ENCODE data around the gene C14orf132. TPM values are rescaled to one million over a fixed set of nuclear protein-coding genes. Genes with fewer than 3 reads are reported as not detected.

Gene C14orf132
- total and polyA plus RNA-seq, 10 of the 15 experiments (the other 5 are each of a cell fraction or from before 2014, with no cell fraction given), result under 0.01 to 1.2 (median 0.03) TPM; not detected in 2

DNA sequence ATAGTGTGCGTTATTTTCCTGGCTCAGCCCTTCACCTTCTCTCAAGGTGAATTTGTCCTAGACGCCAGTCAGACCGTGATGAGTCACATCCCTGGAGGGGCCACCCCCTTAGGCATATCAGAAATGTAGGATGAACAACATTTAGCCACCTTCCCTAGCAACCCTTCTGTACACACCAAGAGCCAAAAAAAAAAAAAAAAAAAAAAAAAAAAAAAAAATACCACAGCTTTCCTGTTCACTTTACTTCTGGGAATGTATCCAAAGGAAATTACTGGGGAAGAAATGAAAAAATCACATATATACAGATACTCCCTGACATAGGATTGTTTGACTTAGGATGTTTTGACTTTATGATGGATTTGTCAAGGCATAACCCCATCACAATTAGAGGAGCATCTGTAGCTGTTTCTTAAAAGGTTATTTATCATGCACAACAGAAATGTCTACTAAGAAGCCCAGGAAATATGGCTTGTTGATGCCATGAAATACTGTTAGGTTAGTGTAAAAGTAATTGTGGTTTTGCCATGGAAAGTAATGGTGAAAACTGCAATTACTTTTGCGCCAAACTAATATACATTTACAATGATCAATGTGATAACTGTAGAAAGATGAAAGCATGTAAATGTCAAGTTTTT lies 97.3 kb downstream of the C14orf132 start (continued):
- TF ChIP-seq, protein P1, sequence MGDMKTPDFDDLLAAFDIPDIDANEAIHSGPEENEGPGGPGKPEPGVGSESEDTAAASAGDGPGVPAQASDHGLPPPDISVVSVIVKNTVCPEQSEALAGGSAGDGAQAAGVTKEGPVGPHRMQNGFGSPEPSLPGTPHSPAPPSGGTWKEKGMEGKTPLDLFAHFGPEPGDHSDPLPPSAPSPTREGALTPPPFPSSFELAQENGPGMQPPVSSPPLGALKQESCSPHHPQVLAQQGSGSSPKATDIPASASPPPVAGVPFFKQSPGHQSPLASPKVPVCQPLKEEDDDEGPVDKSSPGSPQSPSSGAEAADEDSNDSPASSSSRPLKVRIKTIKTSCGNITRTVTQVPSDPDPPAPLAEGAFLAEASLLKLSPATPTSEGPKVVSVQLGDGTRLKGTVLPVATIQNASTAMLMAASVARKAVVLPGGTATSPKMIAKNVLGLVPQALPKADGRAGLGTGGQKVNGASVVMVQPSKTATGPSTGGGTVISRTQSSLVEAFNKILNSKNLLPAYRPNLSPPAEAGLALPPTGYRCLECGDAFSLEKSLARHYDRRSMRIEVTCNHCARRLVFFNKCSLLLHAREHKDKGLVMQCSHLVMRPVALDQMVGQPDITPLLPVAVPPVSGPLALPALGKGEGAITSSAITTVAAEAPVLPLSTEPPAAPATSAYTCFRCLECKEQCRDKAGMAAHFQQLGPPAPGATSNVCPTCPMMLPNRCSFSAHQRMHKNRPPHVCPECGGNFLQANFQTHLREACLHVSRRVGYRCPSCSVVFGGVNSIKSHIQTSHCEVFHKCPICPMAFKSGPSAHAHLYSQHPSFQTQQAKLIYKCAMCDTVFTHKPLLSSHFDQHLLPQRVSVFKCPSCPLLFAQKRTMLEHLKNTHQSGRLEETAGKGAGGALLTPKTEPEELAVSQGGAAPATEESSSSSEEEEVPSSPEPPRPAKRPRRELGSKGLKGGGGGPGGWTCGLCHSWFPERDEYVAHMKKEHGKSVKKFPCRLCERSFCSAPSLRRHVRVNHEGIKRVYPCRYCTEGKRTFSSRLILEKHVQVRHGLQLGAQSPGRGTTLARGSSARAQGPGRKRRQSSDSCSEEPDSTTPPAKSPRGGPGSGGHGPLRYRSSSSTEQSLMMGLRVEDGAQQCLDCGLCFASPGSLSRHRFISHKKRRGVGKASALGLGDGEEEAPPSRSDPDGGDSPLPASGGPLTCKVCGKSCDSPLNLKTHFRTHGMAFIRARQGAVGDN (IDR thresholded peaks at IDR 0.05), result no peak
- TF ChIP-seq NR2C1 (IDR thresholded peaks at IDR 0.05), result no peak
- TF ChIP-seq KAT2A (conservative IDR thresholded peaks at IDR 0.05; ENCODE audit: control insufficient read depth, low read depth, low read length), result no peak
- TF ChIP-seq FOXK2 (IDR thresholded peaks at IDR 0.05), result no peak
- no peak for TF ChIP-seq POLR2AphosphoS2 (IDR thresholded peaks at IDR 0.05; ENCODE audit: low read depth, low read length)
- TF ChIP-seq ZNF384 (IDR thresholded peaks at IDR 0.05; ENCODE audit: borderline replicate concordance, low read depth, low read length), result no peak

DNA sequence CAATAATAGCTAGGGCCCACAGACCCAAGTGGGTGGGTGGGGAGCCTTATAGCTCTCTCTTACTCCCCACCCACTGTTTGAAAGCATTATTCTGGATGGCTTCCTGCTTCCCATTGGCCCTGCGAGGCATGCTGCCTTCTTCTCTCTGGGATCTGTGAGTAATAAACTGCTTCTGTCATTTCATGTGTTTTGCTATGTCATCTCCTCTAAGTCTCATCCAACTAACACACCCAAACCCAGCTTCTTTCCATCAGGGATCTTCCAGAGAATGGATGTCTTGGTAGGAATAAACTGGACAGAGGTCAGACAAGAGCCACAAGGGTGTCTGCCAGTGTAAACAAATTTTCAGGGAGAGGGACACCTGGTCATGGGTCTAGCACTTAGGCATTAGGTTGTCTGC lies 99.1 kb downstream of the C14orf132 start:
- in situ Hi-C loops (cut with MboI), result no loop called here
- WGBS (ENCODE audit: insufficient coverage, insufficient replicate concordance, low lambda C conversion rate, missing lambda C conversion rate), result 86% methylated on average over 1 of the region's 1 CpG
- TF ChIP-seq, protein P2, sequence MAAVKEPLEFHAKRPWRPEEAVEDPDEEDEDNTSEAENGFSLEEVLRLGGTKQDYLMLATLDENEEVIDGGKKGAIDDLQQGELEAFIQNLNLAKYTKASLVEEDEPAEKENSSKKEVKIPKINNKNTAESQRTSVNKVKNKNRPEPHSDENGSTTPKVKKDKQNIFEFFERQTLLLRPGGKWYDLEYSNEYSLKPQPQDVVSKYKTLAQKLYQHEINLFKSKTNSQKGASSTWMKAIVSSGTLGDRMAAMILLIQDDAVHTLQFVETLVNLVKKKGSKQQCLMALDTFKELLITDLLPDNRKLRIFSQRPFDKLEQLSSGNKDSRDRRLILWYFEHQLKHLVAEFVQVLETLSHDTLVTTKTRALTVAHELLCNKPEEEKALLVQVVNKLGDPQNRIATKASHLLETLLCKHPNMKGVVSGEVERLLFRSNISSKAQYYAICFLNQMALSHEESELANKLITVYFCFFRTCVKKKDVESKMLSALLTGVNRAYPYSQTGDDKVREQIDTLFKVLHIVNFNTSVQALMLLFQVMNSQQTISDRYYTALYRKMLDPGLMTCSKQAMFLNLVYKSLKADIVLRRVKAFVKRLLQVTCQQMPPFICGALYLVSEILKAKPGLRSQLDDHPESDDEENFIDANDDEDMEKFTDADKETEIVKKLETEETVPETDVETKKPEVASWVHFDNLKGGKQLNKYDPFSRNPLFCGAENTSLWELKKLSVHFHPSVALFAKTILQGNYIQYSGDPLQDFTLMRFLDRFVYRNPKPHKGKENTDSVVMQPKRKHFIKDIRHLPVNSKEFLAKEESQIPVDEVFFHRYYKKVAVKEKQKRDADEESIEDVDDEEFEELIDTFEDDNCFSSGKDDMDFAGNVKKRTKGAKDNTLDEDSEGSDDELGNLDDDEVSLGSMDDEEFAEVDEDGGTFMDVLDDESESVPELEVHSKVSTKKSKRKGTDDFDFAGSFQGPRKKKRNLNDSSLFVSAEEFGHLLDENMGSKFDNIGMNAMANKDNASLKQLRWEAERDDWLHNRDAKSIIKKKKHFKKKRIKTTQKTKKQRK (IDR thresholded peaks at IDR 0.05; ENCODE audit: low read depth, low read length), result no peak
- TF ChIP-seq SUZ12 (IDR thresholded peaks at IDR 0.05; ENCODE audit: unreplicated experiment) (no peak), POU2F2 (IDR thresholded peaks at IDR 0.05; ENCODE audit: borderline replicate concordance, low read depth, low read length) (no peak), FOXK2 (IDR thresholded peaks at IDR 0.05) (no peak), IRF4 (IDR thresholded peaks at IDR 0.05; ENCODE audit: low read depth, low read length) (no peak), BRCA1 (IDR thresholded peaks at IDR 0.05; ENCODE audit: low read depth, low read length) (no peak), SREBF1 (IDR thresholded peaks at IDR 0.05; ENCODE audit: low read length) (no peak), MTA2 (IDR thresholded peaks at IDR 0.05; ENCODE audit: low read depth) (no peak)
- TF ChIP-seq, protein P3, sequence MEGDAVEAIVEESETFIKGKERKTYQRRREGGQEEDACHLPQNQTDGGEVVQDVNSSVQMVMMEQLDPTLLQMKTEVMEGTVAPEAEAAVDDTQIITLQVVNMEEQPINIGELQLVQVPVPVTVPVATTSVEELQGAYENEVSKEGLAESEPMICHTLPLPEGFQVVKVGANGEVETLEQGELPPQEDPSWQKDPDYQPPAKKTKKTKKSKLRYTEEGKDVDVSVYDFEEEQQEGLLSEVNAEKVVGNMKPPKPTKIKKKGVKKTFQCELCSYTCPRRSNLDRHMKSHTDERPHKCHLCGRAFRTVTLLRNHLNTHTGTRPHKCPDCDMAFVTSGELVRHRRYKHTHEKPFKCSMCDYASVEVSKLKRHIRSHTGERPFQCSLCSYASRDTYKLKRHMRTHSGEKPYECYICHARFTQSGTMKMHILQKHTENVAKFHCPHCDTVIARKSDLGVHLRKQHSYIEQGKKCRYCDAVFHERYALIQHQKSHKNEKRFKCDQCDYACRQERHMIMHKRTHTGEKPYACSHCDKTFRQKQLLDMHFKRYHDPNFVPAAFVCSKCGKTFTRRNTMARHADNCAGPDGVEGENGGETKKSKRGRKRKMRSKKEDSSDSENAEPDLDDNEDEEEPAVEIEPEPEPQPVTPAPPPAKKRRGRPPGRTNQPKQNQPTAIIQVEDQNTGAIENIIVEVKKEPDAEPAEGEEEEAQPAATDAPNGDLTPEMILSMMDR (IDR thresholded peaks at IDR 0.05 in 2 of 3, conservative IDR thresholded peaks at IDR 0.05 in 1 of 3; ENCODE audit: control insufficient read depth in 2 of 3, extremely low read depth in 1 of 3, insufficient read depth in 1 of 3, low read depth in 3 of 3, low read length in 3 of 3), result no peak

More for the DNA sequence above, 99.1 kb downstream of the C14orf132 start:
- Histone ChIP-seq H3K9ac (ENCODE audit: control insufficient read depth, insufficient read depth, low read length) (no peak overlapping the region), H3K4me1 (ENCODE audit: control insufficient read depth, insufficient read depth, low read length) (no peaks in the 10 kb centered on the region), H2AFZ (ENCODE audit: control insufficient read depth, low read depth, low read length) (no peak overlapping the region), H3K27me3 (replicated peaks in 1 of 2; ENCODE audit: control insufficient read depth in 2 of 2, insufficient read depth in 2 of 2, low read length in 1 of 2) (no peaks in the 10 kb centered on the region), H3K4me3 (no peak overlapping the region), H3K27ac (ENCODE audit: control insufficient read depth, insufficient read depth) (no peak overlapping the region), H3K4me2 (ENCODE audit: control insufficient read depth, insufficient read depth) (no peak overlapping the region), H4K20me1 (ENCODE audit: control insufficient read depth, insufficient read depth) (no peaks in the 10 kb centered on the region), H3K9me3 (replicated peaks; ENCODE audit: control insufficient read depth, insufficient read depth, low read length) (no peaks in the 10 kb centered on the region; the same call in 2 of the 3 replicates), H3K79me2 (ENCODE audit: control insufficient read depth, insufficient read depth, low read length) (no peaks in the 10 kb centered on the region), H3K36me3 (ENCODE audit: control insufficient read depth in 2 of 2, insufficient read depth in 2 of 2, low read length in 1 of 2) (no peaks in the 10 kb centered on the region)
- no TSS peak for BruUV-seq (replicated peaks)
- DNase-seq (ENCODE audit: low read depth, low spot score), result no peak
- ChIA-PET POLR2A (no interaction called here), RAD21 (ENCODE audit: unreplicated experiment) (no interaction called here), CTCF (no interaction called here), SMC1A (ENCODE audit: uncharacterized antibody, unreplicated experiment) (no interaction called here)
- ATAC-seq, result no peak
- FAIRE-seq, result no peak
- intact Hi-C loops (cut with micrococcal nuclease; ENCODE audit: unreplicated experiment), result no loop called here
